Natural killer cell (primary cell): ENCODE measurements around the gene CREM. TPM values are rescaled to one million over a fixed set of nuclear protein-coding genes. Genes with fewer than 3 reads are reported as not detected.
"Not testable (repeated sequence)": the region's sequence is repeated elsewhere in the genome, so short reads cannot be mapped to it uniquely, and the experiment has no call there.

Source experiments
- ATAC-seq, 3 donors: fragments of 150-1000 bp in 2 of 3; fragments of 200-7000 bp in 1 of 3; cut with Tn5 transposase; 1 replicate in 1 of 3; 2 replicates in 2 of 3; pipeline ENCODE4 v1.10.0; 2021; ENCODE audit warnings: mild to moderate bottlenecking in 2 of 3, moderate library complexity in 2 of 3
- DNase-seq, 2 donors: peaks; one replicate each; pipeline versions ENCODE4 v3.0.0 to v3.0.0-alpha.2; 2013 to 2021; ENCODE audit warnings: mixed read lengths in 1 of 2
- H3K27ac ChIP-seq: one replicate; pipeline ENCODE4 v1.5.1; 2013; ENCODE audit warnings: mild to moderate bottlenecking, low read length
- H3K27me3 ChIP-seq: one replicate; pipeline ENCODE4 v1.6.1; 2013; ENCODE audit warnings: low read length; ENCODE audit not compliant: control insufficient read depth, insufficient read depth
- H3K36me3 ChIP-seq: one replicate; pipeline ENCODE4 v1.6.1; 2013; ENCODE audit warnings: low read length; ENCODE audit not compliant: control insufficient read depth, insufficient read depth
- H3K4me1 ChIP-seq: one replicate; pipeline ENCODE4 v1.6.1; 2013; ENCODE audit warnings: low read length; ENCODE audit not compliant: control insufficient read depth, insufficient read depth
- H3K4me3 ChIP-seq: one replicate; pipeline ENCODE4 v1.5.1; 2013; ENCODE audit warnings: low read length
- H3K9me3 ChIP-seq: one replicate; pipeline ENCODE4 v1.6.1; 2013; ENCODE audit warnings: low read length; ENCODE audit not compliant: control insufficient read depth, insufficient read depth
- H3K27ac Mint-ChIP-seq, 2 donors: one replicate each; pipeline ENCODE4 v1.8.0; 2022; ENCODE audit warnings: mild to moderate bottlenecking in 2 of 2, mixed read lengths in 2 of 2, moderate library complexity in 1 of 2
- H3K27me3 Mint-ChIP-seq, 2 donors: one replicate each; pipeline ENCODE4 v1.8.0; 2022; ENCODE audit warnings: low read depth in 2 of 2, mixed read lengths in 2 of 2
- H3K36me3 Mint-ChIP-seq: one replicate; pipeline ENCODE4 v1.8.0; 2022; ENCODE audit warnings: mixed read lengths
- H3K4me1 Mint-ChIP-seq, 2 donors: one replicate each; pipeline ENCODE4 v1.8.0; 2022; ENCODE audit warnings: mixed read lengths in 2 of 2
- H3K4me3 Mint-ChIP-seq: one replicate; pipeline ENCODE4 v1.8.0; 2022; ENCODE audit warnings: mild to moderate bottlenecking, moderate library complexity, mixed read lengths
- H3K9me3 Mint-ChIP-seq, 2 donors: one replicate each; pipeline ENCODE4 v1.8.0; 2022; ENCODE audit warnings: mixed read lengths in 2 of 2
- WGBS: methylation state at CpG from one replicate; pipeline ENCODE4 v1.1.7; 2013; ENCODE audit warnings: missing lambda C conversion rate; ENCODE audit not compliant: insufficient coverage; 5-methylcytosine and 5-hydroxymethylcytosine counted together
- intact Hi-C: fragments of 100-400 bp; cut with micrococcal nuclease; formaldehyde crosslinking; loops from one replicate; pipeline ENCODE4 v1.14.2; 2022
- total RNA-seq, 4 donors: library from RNA; stranded (reverse); fragments of 120-200 nt in 1 of 4; gene quantifications; one replicate each; pipeline versions ENCODE4 v1.2.3 to v1.2.4, GENCODE V29; 2013 to 2022
- TF ChIP-seq, protein P1 (sequence below): fragments of 200-600 bp; IDR thresholded peaks from one replicate; pipeline ENCODE4 v1.8.0; 2022; ENCODE audit warnings: antibody characterized with exemption

The CREM gene
- 10 to 100 TPM; 48.0 to 64.3 (median 54.6) TPM for total RNA-seq
- total RNA-seq (2013): 35.2 TPM

DNA sequence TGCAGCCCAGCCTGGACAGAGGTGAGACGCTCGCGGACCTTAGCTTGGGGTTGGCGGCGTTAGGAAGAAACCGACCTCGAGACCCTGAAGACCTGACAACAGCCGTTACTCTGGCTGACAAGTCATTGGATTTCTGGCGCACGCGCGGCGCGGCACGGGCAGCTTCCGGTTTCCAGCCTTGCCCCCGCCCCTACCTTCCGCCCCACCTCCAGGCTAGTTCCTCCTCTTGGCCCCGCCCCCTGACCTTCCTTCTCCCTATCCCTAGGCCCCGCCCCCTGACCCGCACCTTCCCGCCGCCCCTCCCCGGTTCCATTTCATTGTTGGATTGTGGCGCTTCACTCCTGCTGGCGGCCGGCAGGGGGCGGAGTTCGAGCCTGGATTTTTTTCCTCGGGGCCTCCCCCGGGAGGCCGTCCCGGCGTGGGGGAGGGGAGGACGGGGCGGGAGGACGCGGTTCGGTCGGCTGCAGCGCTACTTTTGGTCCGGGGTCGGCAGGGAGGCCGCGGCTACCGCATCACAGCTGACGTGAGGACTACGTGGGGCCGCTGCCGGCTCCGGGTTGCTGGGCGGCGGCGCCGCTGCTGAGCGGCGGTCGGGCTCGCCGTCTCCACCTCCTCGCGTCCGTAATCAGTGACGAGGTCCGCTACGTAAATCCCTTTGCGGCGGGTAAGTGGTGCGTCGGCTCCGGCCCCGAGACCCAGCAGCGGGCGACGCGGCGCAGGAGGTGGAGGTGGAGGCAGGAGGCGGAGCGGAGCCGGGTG is at the start of gene CREM:
CREM (plus strand) TSS at position 317 of the 759 bp plus-strand sequence. CDS start 10,990 bp downstream, outside the sequence.
- Histone ChIP-seq H3K4me3 (peak within 1 kb of the TSS; percentile 98), H3K9me3 (no peaks in the 10 kb centered on the region), H3K27me3 (no peaks in the 10 kb centered on the region), H3K36me3 (no peaks in the 10 kb centered on the region), H3K4me1 (peaks cover 21% of the 10 kb centered on the region), H3K27ac (peak within 1 kb of the TSS; percentile 98)
- TF ChIP-seq, protein P1, sequence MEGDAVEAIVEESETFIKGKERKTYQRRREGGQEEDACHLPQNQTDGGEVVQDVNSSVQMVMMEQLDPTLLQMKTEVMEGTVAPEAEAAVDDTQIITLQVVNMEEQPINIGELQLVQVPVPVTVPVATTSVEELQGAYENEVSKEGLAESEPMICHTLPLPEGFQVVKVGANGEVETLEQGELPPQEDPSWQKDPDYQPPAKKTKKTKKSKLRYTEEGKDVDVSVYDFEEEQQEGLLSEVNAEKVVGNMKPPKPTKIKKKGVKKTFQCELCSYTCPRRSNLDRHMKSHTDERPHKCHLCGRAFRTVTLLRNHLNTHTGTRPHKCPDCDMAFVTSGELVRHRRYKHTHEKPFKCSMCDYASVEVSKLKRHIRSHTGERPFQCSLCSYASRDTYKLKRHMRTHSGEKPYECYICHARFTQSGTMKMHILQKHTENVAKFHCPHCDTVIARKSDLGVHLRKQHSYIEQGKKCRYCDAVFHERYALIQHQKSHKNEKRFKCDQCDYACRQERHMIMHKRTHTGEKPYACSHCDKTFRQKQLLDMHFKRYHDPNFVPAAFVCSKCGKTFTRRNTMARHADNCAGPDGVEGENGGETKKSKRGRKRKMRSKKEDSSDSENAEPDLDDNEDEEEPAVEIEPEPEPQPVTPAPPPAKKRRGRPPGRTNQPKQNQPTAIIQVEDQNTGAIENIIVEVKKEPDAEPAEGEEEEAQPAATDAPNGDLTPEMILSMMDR: peak; percentile 72
- intact Hi-C loops: loop anchor here (1.0 to 10.0 kb wide), 5 partner anchors 36 to 518 kb away; partner anchors contain the start of genes CUL2 and FZD8
- H3K4me1 Mint-ChIP-seq: peaks cover 24% of the 10 kb centered on the region in 2 donors
- no peaks in the 10 kb centered on the region for H3K9me3 Mint-ChIP-seq
- ATAC-seq (peak; percentile 81 to 94 (median 83)), DNase-seq (peak; percentile 98 to 99)
- peak within 1 kb of the TSS; percentile 97 to 98 for H3K27ac Mint-ChIP-seq
- peak within 1 kb of the TSS; percentile 93 for H3K4me3 Mint-ChIP-seq
- H3K27me3 Mint-ChIP-seq: no peaks in the 10 kb centered on the region
- under 1% methylated on average over 80 of the region's 80 CpGs for WGBS
- H3K36me3 Mint-ChIP-seq: no peaks in the 10 kb centered on the region

DNA sequence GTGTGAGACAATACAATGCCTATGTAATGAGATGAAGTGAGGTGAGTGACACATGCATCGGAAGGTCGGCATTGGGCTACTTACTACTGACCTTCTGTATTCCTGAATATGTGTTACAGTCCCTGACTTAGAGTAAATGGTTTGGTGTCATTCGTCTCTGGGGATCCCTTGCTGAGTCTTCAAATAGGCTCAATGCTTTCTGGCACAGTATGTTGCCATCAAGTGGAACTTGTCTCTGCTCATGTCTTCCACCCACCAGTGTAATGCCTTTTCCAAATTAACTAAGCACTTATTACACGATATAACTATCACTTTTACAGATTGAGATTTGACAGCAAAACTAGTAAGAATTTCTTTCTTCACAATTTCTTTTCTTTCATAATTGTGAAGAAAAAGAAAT is 47.4 kb upstream of the CREM start:
- no peak overlapping the region for H3K27ac ChIP-seq
- Mint-ChIP-seq H3K9me3 (no peaks in the 10 kb centered on the region), H3K36me3 (no peaks in the 10 kb centered on the region), H3K27ac (peak overlapping the region in 1 of 2 donors; percentile 1), H3K4me3 (no peak overlapping the region), H3K4me1 (peaks cover 44 to 47% of the 10 kb centered on the region in 2 donors), H3K27me3 (no peaks in the 10 kb centered on the region)
- no peaks in the 10 kb centered on the region for H3K36me3 ChIP-seq
- no peaks in the 10 kb centered on the region for H3K4me1 ChIP-seq
- intact Hi-C loops: no loop called here
- no peak for DNase-seq
- WGBS: 100% methylated on average over 3 of the region's 4 CpGs
- H3K9me3 ChIP-seq: no peaks in the 10 kb centered on the region
- TF ChIP-seq, protein P1: no peak
- no peaks in the 10 kb centered on the region for H3K27me3 ChIP-seq
- H3K4me3 ChIP-seq: no peak overlapping the region
- no peak for ATAC-seq

DNA sequence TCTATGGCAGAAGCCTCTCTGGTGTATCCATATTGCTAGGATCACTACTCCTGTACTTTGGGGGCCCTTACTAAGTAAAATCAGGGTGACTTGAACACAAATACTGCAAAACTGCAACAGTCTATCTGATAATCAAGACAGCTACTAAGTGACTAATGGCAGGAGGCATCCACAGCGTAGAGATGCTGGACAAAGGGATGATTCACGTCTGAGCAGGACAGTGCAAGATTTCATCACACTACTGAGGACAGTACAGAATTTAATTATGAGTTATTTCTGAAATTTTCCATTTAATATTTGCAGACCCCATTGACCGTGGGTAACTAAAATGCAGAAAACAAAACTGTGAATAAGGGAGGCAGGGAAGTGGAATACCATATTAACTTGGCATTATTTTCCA is 46.9 kb upstream of the CREM start:
- Histone ChIP-seq H3K9me3 (no peaks in the 10 kb centered on the region), H3K4me3 (no peak overlapping the region), H3K27ac (no peak overlapping the region), H3K36me3 (no peaks in the 10 kb centered on the region), H3K27me3 (no peaks in the 10 kb centered on the region), H3K4me1 (no peaks in the 10 kb centered on the region)
- no peak overlapping the region for H3K4me3 Mint-ChIP-seq
- no peaks in the 10 kb centered on the region for H3K9me3 Mint-ChIP-seq
- no peaks in the 10 kb centered on the region for H3K27me3 Mint-ChIP-seq
- H3K4me1 Mint-ChIP-seq: peaks cover 42 to 45% of the 10 kb centered on the region in 2 donors
- H3K27ac Mint-ChIP-seq: peak overlapping the region in 1 of 2 donors; percentile 1
- WGBS: 91% methylated on average over 3 of the region's 3 CpGs
- no peak for DNase-seq
- H3K36me3 Mint-ChIP-seq: no peaks in the 10 kb centered on the region
- TF ChIP-seq, protein P1: no peak
- intact Hi-C loops: no loop called here
- ATAC-seq: no peak

DNA sequence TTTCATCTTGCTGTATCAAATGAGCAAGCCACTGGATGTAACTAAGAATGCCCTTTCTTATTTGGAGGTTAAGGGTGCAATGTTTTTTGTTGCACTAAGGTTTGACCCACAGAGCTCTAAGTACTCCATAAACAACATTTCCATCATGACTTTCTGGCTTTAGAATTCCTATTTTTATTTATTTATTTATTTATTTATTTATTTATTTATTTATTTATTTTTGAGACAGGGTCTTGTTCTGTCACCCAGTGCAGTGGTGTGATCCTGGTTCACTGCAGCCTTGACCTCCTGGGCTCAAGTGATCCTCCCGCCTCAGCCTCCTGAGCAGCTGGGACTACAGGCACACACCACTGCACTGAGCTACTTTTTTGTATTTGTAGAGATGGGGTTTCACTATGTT is 46.4 kb upstream of the CREM start:
- H3K4me3 ChIP-seq, H3K27me3 Mint-ChIP-seq, H3K9me3 ChIP-seq, H3K9me3 Mint-ChIP-seq, H3K36me3 ChIP-seq, H3K4me1 ChIP-seq, H3K27me3 ChIP-seq, DNase-seq, ATAC-seq, H3K4me3 Mint-ChIP-seq, intact Hi-C loops, H3K27ac Mint-ChIP-seq, H3K36me3 Mint-ChIP-seq, H3K27ac ChIP-seq: not testable (repeated sequence)
- 100% methylated on average over 1 of the region's 1 CpG for WGBS
- H3K4me1 Mint-ChIP-seq: peaks cover 37 to 41% of the 10 kb centered on the region in 2 donors
